GM23338 (cell line): ENCODE data around the gene GPRC5C. TPM values are rescaled to one million over a fixed set of nuclear protein-coding genes. Genes with fewer than 3 reads are reported as not detected.

ENCODE experiments used
- ATAC-seq: fragments of 200-7000 bp; cut with Tn5 transposase; 3 replicates; pipeline ENCODE4 v1.9.1; 2020
- DNase-seq: peaks from one replicate; pipeline ENCODE4 v3.0.0-alpha.2; 2015; ENCODE audit warnings: low spot score
- H2AFZ ChIP-seq: fragments of 200-600 bp; sonication (generic); 2 replicates; pipeline ENCODE4 v1.8.0; 2016; ENCODE audit warnings: antibody characterized with exemption, mild to moderate bottlenecking, moderate library complexity
- H3F3A ChIP-seq: fragments of 200-600 bp; sonication (generic); replicated peaks from 2 replicates; pipeline ENCODE4 v1.8.0; 2017; ENCODE audit warnings: antibody characterized with exemption, mixed run types, low read depth
- H3K27ac ChIP-seq: fragments of 200-600 bp; sonication (generic); 2 replicates; pipeline ENCODE4 v1.6.1; 2016; ENCODE audit warnings: low read depth
- H3K27me3 ChIP-seq: fragments of 200-600 bp; sonication (generic); 2 replicates; pipeline ENCODE4 v1.8.0; 2016; ENCODE audit warnings: mild to moderate bottlenecking, mixed run types, moderate library complexity; ENCODE audit not compliant: insufficient read depth
- H3K36me3 ChIP-seq: fragments of 200-600 bp; sonication (generic); 2 replicates; pipeline ENCODE4 v1.8.0; 2016; ENCODE audit warnings: mild to moderate bottlenecking; ENCODE audit not compliant: insufficient read depth
- H3K4me1 ChIP-seq: fragments of 200-600 bp; sonication (generic); 2 replicates; pipeline ENCODE4 v1.8.0; 2016; ENCODE audit warnings: mild to moderate bottlenecking, moderate library complexity; ENCODE audit not compliant: insufficient read depth
- H3K4me2 ChIP-seq: fragments of 200-600 bp; sonication (generic); 2 replicates; pipeline ENCODE4 v1.7.1; 2017; ENCODE audit warnings: mixed run types
- H3K4me3 ChIP-seq: fragments of 200-600 bp; sonication (generic); 2 replicates; pipeline ENCODE4 v1.6.1; 2016; ENCODE audit warnings: mixed run types
- H3K79me2 ChIP-seq: fragments of 200-600 bp; sonication (generic); replicated peaks from 2 replicates; pipeline ENCODE4 v1.8.0; 2017; ENCODE audit warnings: mild to moderate bottlenecking; ENCODE audit not compliant: insufficient read depth
- H3K9me2 ChIP-seq: fragments of 200-600 bp; sonication (generic); 2 replicates; pipeline ENCODE4 v1.8.0; 2017; ENCODE audit not compliant: insufficient read depth
- H4K20me1 ChIP-seq: fragments of 200-600 bp; sonication (generic); replicated peaks from 2 replicates; pipeline ENCODE4 v1.8.0; 2017; ENCODE audit warnings: mild to moderate bottlenecking; ENCODE audit not compliant: insufficient read depth
- H3K27ac Mint-ChIP-seq: 2 replicates; pipeline ENCODE4 v1.8.0; 2020; ENCODE audit warnings: inconsistent platforms, mild to moderate bottlenecking, moderate library complexity, mixed read lengths
- H3K27me3 Mint-ChIP-seq: 3 replicates; pipeline ENCODE4 v1.8.0; 2022; ENCODE audit warnings: low read depth, mild to moderate bottlenecking, moderate library complexity, mixed read lengths, inconsistent platforms; ENCODE audit not compliant: insufficient read depth, poor library complexity
- H3K36me3 Mint-ChIP-seq: 3 replicates; pipeline ENCODE4 v1.8.0; 2021; ENCODE audit warnings: low read depth, mild to moderate bottlenecking, inconsistent platforms, moderate library complexity, mixed read lengths
- H3K4me1 Mint-ChIP-seq: 3 replicates; pipeline ENCODE4 v1.8.0; 2020; ENCODE audit warnings: mild to moderate bottlenecking, inconsistent platforms, mixed read lengths
- H3K4me3 Mint-ChIP-seq: 3 replicates; pipeline ENCODE4 v1.8.0; 2021; ENCODE audit warnings: moderate library complexity, mild to moderate bottlenecking, inconsistent platforms, mixed read lengths
- H3K9me3 Mint-ChIP-seq: 3 replicates; pipeline ENCODE4 v1.8.0; 2020; ENCODE audit warnings: moderate library complexity, mild to moderate bottlenecking, inconsistent platforms, mixed read lengths
- EZH2 ChIP-seq: fragments of 200-600 bp; sonication (generic); IDR thresholded peaks from one replicate; pipeline ENCODE4 v1.8.0; 2017; ENCODE audit warnings: antibody characterized with exemption, mild to moderate bottlenecking, low read depth; ENCODE audit not compliant: unreplicated experiment
- EZH2phosphoT487 ChIP-seq: fragments of 200-600 bp; sonication (generic); IDR thresholded peaks from one replicate; pipeline ENCODE4 v1.8.1; 2018; ENCODE audit warnings: antibody characterized with exemption; ENCODE audit not compliant: unreplicated experiment
- NANOG ChIP-seq: IDR thresholded peaks from 2 replicates; pipeline ENCODE4 v1.6.1; 2016; ENCODE audit warnings: antibody characterized with exemption, borderline replicate concordance
- POLR2AphosphoS5 ChIP-seq: IDR thresholded peaks from 2 replicates; pipeline ENCODE4 v1.6.1; 2016; ENCODE audit warnings: antibody characterized with exemption, low read depth
- STAT1 ChIP-seq: IDR thresholded peaks from one replicate; pipeline ENCODE4 v1.6.1; 2016; ENCODE audit warnings: antibody characterized with exemption; ENCODE audit not compliant: unreplicated experiment
- ZNF114 ChIP-seq: fragments of 250-450 bp; sonication (Bioruptor Pico); IDR thresholded peaks from 2 replicates; pipeline ENCODE4 v1.5.0; 2020; ENCODE audit warnings: mild to moderate bottlenecking, moderate library complexity
- ZNF331 ChIP-seq: fragments of 250-450 bp; sonication (Bioruptor Pico); IDR thresholded peaks from 2 replicates; pipeline ENCODE4 v1.5.0; 2020; ENCODE audit warnings: low read depth, mild to moderate bottlenecking, moderate library complexity
- polyA plus RNA-seq: library from polyadenylated mRNA; unstranded; fragments of >200 nt; fragmentation: Nextera tagmentation; extraction: Ambion mirVana; gene quantifications from 2 replicates; pipeline ENCODE4 v1.2.1, GENCODE V29; 2016
- total RNA-seq: library from RNA; depleted of rRNA; stranded (reverse); fragments of >200 nt; shearing (Covaris generic); gene quantifications from 2 replicates; pipeline ENCODE4 v1.2.3, GENCODE V29; 2014
- TF ChIP-seq, protein P1 (sequence below): fragments of 250-450 bp; sonication (Bioruptor Pico); IDR thresholded peaks from 2 replicates; pipeline ENCODE4 v1.5.0; 2020; ENCODE audit warnings: mild to moderate bottlenecking, moderate library complexity
- TF ChIP-seq, protein P2 (sequence below): IDR thresholded peaks from 2 replicates; pipeline ENCODE4 v1.6.1; 2016; ENCODE audit warnings: antibody characterized with exemption
- TF ChIP-seq, protein P3 (sequence below), 2 experiments: fragments of 200-600 bp in 1 of 2; sonication (generic) in 1 of 2; conservative IDR thresholded peaks; 2 replicates each; pipeline versions ENCODE4 v1.5.1 to v1.6.1; 2016 to 2017; ENCODE audit warnings: antibody characterized with exemption in 2 of 2, low read depth in 2 of 2, mild to moderate bottlenecking in 2 of 2, moderate library complexity in 1 of 2

GPRC5C gene
- total and polyA plus RNA-seq, 2 experiments from 2014 or later, result 9.0 to 22.4 TPM

DNA sequence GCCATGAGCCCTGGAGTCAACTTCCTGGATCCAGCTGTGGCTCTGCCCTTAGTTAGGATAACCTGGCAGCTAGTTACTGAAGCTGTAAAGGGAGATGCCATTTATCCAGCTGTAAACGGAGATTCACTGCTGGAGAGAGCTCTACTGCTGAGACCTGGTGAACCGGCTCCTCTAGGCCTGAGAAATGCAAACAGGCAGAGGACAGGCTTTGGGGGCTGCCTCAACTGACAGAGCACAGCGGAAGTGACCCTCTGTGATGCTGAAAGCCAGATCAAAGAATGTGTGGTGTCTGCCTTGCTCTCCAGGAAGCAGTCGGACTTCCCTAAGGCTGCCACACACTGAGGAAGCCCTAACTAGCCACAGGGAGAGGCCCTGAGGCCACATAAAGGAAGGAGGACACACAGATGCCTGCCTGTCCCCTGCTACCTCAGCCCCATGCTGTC, 21.9 kb upstream of the GPRC5C start (continued):
- TF ChIP-seq, protein P1, sequence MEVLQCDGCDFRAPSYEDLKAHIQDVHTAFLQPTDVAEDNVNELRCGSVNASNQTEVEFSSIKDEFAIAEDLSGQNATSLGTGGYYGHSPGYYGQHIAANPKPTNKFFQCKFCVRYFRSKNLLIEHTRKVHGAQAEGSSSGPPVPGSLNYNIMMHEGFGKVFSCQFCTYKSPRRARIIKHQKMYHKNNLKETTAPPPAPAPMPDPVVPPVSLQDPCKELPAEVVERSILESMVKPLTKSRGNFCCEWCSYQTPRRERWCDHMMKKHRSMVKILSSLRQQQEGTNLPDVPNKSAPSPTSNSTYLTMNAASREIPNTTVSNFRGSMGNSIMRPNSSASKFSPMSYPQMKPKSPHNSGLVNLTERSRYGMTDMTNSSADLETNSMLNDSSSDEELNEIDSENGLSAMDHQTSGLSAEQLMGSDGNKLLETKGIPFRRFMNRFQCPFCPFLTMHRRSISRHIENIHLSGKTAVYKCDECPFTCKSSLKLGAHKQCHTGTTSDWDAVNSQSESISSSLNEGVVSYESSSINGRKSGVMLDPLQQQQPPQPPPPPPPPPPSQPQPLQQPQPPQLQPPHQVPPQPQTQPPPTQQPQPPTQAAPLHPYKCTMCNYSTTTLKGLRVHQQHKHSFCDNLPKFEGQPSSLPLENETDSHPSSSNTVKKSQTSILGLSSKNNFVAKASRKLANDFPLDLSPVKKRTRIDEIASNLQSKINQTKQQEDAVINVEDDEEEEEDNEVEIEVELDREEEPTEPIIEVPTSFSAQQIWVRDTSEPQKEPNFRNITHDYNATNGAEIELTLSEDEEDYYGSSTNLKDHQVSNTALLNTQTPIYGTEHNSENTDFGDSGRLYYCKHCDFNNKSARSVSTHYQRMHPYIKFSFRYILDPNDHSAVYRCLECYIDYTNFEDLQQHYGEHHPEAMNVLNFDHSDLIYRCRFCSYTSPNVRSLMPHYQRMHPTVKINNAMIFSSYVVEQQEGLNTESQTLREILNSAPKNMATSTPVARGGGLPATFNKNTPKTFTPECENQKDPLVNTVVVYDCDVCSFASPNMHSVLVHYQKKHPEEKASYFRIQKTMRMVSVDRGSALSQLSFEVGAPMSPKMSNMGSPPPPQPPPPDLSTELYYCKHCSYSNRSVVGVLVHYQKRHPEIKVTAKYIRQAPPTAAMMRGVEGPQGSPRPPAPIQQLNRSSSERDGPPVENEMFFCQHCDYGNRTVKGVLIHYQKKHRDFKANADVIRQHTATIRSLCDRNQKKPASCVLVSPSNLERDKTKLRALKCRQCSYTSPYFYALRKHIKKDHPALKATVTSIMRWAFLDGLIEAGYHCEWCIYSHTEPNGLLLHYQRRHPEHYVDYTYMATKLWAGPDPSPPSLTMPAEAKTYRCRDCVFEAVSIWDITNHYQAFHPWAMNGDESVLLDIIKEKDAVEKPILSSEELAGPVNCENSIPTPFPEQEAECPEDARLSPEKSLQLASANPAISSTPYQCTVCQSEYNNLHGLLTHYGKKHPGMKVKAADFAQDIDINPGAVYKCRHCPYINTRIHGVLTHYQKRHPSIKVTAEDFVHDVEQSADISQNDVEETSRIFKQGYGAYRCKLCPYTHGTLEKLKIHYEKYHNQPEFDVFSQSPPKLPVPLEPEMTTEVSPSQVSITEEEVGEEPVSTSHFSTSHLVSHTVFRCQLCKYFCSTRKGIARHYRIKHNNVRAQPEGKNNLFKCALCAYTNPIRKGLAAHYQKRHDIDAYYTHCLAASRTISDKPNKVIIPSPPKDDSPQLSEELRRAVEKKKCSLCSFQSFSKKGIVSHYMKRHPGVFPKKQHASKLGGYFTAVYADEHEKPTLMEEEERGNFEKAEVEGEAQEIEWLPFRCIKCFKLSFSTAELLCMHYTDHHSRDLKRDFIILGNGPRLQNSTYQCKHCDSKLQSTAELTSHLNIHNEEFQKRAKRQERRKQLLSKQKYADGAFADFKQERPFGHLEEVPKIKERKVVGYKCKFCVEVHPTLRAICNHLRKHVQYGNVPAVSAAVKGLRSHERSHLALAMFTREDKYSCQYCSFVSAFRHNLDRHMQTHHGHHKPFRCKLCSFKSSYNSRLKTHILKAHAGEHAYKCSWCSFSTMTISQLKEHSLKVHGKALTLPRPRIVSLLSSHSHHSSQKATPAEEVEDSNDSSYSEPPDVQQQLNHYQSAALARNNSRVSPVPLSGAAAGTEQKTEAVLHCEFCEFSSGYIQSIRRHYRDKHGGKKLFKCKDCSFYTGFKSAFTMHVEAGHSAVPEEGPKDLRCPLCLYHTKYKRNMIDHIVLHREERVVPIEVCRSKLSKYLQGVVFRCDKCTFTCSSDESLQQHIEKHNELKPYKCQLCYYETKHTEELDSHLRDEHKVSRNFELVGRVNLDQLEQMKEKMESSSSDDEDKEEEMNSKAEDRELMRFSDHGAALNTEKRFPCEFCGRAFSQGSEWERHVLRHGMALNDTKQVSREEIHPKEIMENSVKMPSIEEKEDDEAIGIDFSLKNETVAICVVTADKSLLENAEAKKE (CRISPR knock-in tag), result no peak
- no peak for TF ChIP-seq ZNF331 (CRISPR knock-in tag)

DNA sequence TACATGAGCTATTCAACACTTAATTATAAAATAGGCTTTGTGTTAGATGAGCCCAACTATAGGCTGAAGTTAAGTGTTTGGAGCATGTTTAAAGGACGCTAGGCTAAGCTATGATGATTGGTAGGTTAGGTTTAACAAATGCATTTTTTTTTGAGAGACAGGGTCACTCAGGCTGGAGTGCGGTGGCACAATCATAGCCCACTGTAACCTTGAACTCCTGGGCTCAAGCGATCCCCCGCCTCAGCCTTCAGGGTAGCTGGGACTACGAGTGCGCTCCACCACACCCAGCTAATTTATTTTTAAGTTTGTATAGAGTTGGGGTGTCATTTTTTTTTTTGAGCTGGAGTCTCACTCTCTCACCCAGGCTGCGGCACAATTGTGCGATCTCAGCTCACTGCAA, 19.3 kb upstream of the GPRC5C start:
- Mint-ChIP-seq H3K4me3 (no peak overlapping the region), H3K9me3 (peaks cover 4% of the 10 kb centered on the region; the same call in 1 of the 3 replicates), H3K27ac (no peak overlapping the region), H3K36me3 (no peaks in the 10 kb centered on the region), H3K4me1 (peaks cover 6% of the 10 kb centered on the region; the same call in 1 of the 3 replicates), H3K27me3 (peaks cover 10% of the 10 kb centered on the region)
- no peaks in the 10 kb centered on the region for H3K79me2 ChIP-seq
- H3K27me3 ChIP-seq, result no peaks in the 10 kb centered on the region
- TF ChIP-seq, protein P2, sequence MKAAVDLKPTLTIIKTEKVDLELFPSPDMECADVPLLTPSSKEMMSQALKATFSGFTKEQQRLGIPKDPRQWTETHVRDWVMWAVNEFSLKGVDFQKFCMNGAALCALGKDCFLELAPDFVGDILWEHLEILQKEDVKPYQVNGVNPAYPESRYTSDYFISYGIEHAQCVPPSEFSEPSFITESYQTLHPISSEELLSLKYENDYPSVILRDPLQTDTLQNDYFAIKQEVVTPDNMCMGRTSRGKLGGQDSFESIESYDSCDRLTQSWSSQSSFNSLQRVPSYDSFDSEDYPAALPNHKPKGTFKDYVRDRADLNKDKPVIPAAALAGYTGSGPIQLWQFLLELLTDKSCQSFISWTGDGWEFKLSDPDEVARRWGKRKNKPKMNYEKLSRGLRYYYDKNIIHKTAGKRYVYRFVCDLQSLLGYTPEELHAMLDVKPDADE, result no peak
- no peak for TF ChIP-seq ZNF114 (CRISPR knock-in tag)
- TF ChIP-seq NANOG, result no peak
- no peak for TF ChIP-seq EZH2
- TF ChIP-seq POLR2AphosphoS5, result no peak
- TF ChIP-seq, protein P3, sequence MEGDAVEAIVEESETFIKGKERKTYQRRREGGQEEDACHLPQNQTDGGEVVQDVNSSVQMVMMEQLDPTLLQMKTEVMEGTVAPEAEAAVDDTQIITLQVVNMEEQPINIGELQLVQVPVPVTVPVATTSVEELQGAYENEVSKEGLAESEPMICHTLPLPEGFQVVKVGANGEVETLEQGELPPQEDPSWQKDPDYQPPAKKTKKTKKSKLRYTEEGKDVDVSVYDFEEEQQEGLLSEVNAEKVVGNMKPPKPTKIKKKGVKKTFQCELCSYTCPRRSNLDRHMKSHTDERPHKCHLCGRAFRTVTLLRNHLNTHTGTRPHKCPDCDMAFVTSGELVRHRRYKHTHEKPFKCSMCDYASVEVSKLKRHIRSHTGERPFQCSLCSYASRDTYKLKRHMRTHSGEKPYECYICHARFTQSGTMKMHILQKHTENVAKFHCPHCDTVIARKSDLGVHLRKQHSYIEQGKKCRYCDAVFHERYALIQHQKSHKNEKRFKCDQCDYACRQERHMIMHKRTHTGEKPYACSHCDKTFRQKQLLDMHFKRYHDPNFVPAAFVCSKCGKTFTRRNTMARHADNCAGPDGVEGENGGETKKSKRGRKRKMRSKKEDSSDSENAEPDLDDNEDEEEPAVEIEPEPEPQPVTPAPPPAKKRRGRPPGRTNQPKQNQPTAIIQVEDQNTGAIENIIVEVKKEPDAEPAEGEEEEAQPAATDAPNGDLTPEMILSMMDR (conservative IDR thresholded peaks at IDR 0.05; ENCODE audit: low read depth in 2 of 2), result no peak
- TF ChIP-seq STAT1, result no peak
- TF ChIP-seq EZH2phosphoT487, result no peak
- H3K4me1 ChIP-seq, result no peaks in the 10 kb centered on the region
- no peak overlapping the region for H3K4me2 ChIP-seq
- no peak overlapping the region for H3K4me3 ChIP-seq
- no peaks in the 10 kb centered on the region for H3K9me2 ChIP-seq
- no peak overlapping the region for H2AFZ ChIP-seq
- H4K20me1 ChIP-seq, result no peaks in the 10 kb centered on the region
- no peaks in the 10 kb centered on the region for H3K36me3 ChIP-seq
- H3F3A ChIP-seq, result no peaks in the 10 kb centered on the region
- no peak overlapping the region for H3K27ac ChIP-seq
- ATAC-seq, result no peak
- DNase-seq, result no peak
